Keratinocyte (primary cell): ENCODE data around the gene PUS3. TPM values are rescaled to one million over a fixed set of nuclear protein-coding genes. Genes with fewer than 3 reads are reported as not detected.

Experiments
- DNase-seq: peaks from one replicate; pipeline ENCODE4 v3.0.0-alpha.2; 2011; ENCODE audit warnings: low read depth, missing footprints, low spot score
- FAIRE-seq: peaks from 2 replicates; lab custom pipeline; 2011; peaks lifted over from hg19 to GRCh38; lab: Jason Lieb, UNC
- H2AFZ ChIP-seq: 2 replicates; pipeline ENCODE4 v1.6.0; 2012; ENCODE audit warnings: low read length, control low read depth, inconsistent platforms; ENCODE audit not compliant: control insufficient read depth
- H3K27ac ChIP-seq: 2 replicates; pipeline ENCODE4 v1.5.1; 2011; ENCODE audit warnings: low read length; ENCODE audit not compliant: control insufficient read depth, insufficient read depth
- H3K27me3 ChIP-seq: 3 replicates; pipeline ENCODE4 v1.6.0; 2011; ENCODE audit warnings: low read length; ENCODE audit not compliant: control insufficient read depth, insufficient read depth; ENCODE audit errors: extremely low read depth
- H3K36me3 ChIP-seq, 2 experiments: 2 replicates in 1 of 2; 3 replicates in 1 of 2; pipeline ENCODE4 v1.5.1; 2011; ENCODE audit warnings: low read length in 2 of 2, mild to moderate bottlenecking in 1 of 2; ENCODE audit not compliant: control insufficient read depth in 2 of 2, insufficient read depth in 2 of 2; ENCODE audit errors: extremely low read depth in 1 of 2
- H3K4me1 ChIP-seq: 3 replicates; pipeline ENCODE4 v1.5.1; 2011; ENCODE audit warnings: low read length; ENCODE audit not compliant: control insufficient read depth, insufficient read depth; ENCODE audit errors: extremely low read depth
- H3K4me2 ChIP-seq: 3 replicates; pipeline ENCODE4 v1.6.0; 2011; ENCODE audit warnings: low read depth, low read length; ENCODE audit not compliant: control insufficient read depth, insufficient read depth; ENCODE audit errors: extremely low read depth
- H3K4me3 ChIP-seq, 3 experiments: fragments of 200-600 bp in 1 of 3; sonication (generic) in 1 of 3; 2 replicates in 2 of 3; 3 replicates in 1 of 3; pipeline ENCODE4 v1.5.1; 2011 to 2016; ENCODE audit warnings: low read length in 3 of 3, mild to moderate bottlenecking in 3 of 3, control low read depth in 2 of 3, inconsistent platforms in 1 of 3, low read depth in 1 of 3, mixed read lengths in 1 of 3, mixed run types in 1 of 3, moderate library complexity in 1 of 3; ENCODE audit not compliant: control insufficient read depth in 2 of 3, insufficient read depth in 2 of 3; ENCODE audit errors: extremely low read depth in 1 of 3
- H3K79me2 ChIP-seq: 2 replicates; pipeline ENCODE4 v1.6.0; 2012; ENCODE audit warnings: low read length; ENCODE audit not compliant: control insufficient read depth, insufficient read depth
- H3K9ac ChIP-seq: 3 replicates; pipeline ENCODE4 v1.6.0; 2011; ENCODE audit warnings: low read length; ENCODE audit not compliant: control insufficient read depth, insufficient read depth; ENCODE audit errors: extremely low read depth
- H3K9me1 ChIP-seq: 3 replicates; pipeline ENCODE4 v1.6.0; 2011; ENCODE audit warnings: low read length; ENCODE audit not compliant: control insufficient read depth, insufficient read depth; ENCODE audit errors: extremely low read depth
- H3K9me3 ChIP-seq: 2 replicates; pipeline ENCODE4 v1.5.1; 2012; ENCODE audit warnings: low read depth, low read length; ENCODE audit not compliant: control insufficient read depth
- H4K20me1 ChIP-seq: 3 replicates; pipeline ENCODE4 v1.6.0; 2011; ENCODE audit warnings: low read length; ENCODE audit not compliant: control insufficient read depth, insufficient read depth; ENCODE audit errors: extremely low read depth
- CTCF ChIP-seq, 3 experiments: IDR thresholded peaks in 1 of 3; conservative IDR thresholded peaks in 1 of 3; optimal IDR thresholded peaks in 1 of 3; 2 replicates in 2 of 3; 3 replicates in 1 of 3; pipeline versions ENCODE3 to v1.5.1; 2011; ENCODE audit warnings: low read length in 3 of 3, mild to moderate bottlenecking in 3 of 3, moderate library complexity in 2 of 3, control low read depth in 1 of 3, inconsistent platforms in 1 of 3; ENCODE audit not compliant: insufficient read depth in 2 of 3; ENCODE audit errors: extremely low read depth in 1 of 3
- EZH2 ChIP-seq: IDR thresholded peaks from one replicate; pipeline ENCODE4 v1.6.1; 2012; ENCODE audit warnings: inconsistent platforms, mild to moderate bottlenecking, low read length, moderate library complexity
- dilution Hi-C: fragments of 300-500 bp; cut with MboI; formaldehyde crosslinking; loops from one replicate; pipeline ENCODE4 v1.7.0; 2020; ENCODE audit warnings: low sequenced_read_pairs; ENCODE audit not compliant: extremely low pct_ligation_motif_present
- polyA plus RNA-seq, 5 experiments: library from polyadenylated mRNA; depleted of rRNA in 3 of 5; stranded (reverse) in 3 of 5; stranded (forward) in 1 of 5; unstranded in 1 of 5; fragments of >200 nt; gene quantifications; 1 replicate in 1 of 5; 2 replicates in 3 of 5; 3 replicates in 1 of 5; pipeline versions ENCODE4 v1.2.1 to v1.2.3, GENCODE V29; 2011 to 2012; ENCODE audit warnings: missing spikeins in 2 of 5, low read depth in 1 of 5, low replicate concordance in 1 of 5

The PUS3 gene
- polyA plus RNA-seq, 1 donor (not counting 4 experiments of a cell fraction or from before 2014, with no cell fraction given) = 11.8 TPM

GRCh38 chr11:125846188-125846587 lies 56.8 kb downstream of the PUS3 start:
- Histone ChIP-seq H3K9me1 (no peaks in the 10 kb centered on the region), H3K4me3 (no peak overlapping the region), H3K36me3 (no peaks in the 10 kb centered on the region), H3K27me3 (no peaks in the 10 kb centered on the region), H3K27ac (no peak overlapping the region), H3K79me2 (no peaks in the 10 kb centered on the region), H4K20me1 (no peaks in the 10 kb centered on the region), H3K9me3 (no peaks in the 10 kb centered on the region), H2AFZ (no peak overlapping the region), H3K4me2 (no peak overlapping the region), H3K4me1 (no peaks in the 10 kb centered on the region), H3K9ac (no peak overlapping the region)
- dilution Hi-C loops = no loop called here
- no peak for DNase-seq
- TF ChIP-seq EZH2 (no peak), CTCF (optimal IDR thresholded peaks at IDR 0.05 in 1 of 3, IDR thresholded peaks at IDR 0.05 in 1 of 3, conservative IDR thresholded peaks at IDR 0.05 in 1 of 3; ENCODE audit: extremely low read depth in 1 of 3, insufficient read depth in 2 of 3, low read length in 3 of 3) (no peak)
- no peak for FAIRE-seq

Other genes with a start within 250 kb of the PUS3 start
- gene ACRV1, start 222.4 kb downstream of the PUS3 start, polyA plus RNA-seq = not detected in 3 replicates
- not detected in 3 replicates for gene PATE1, start 156.9 kb downstream of the PUS3 start, polyA plus RNA-seq
- not detected in 3 replicates for gene PATE2, start 124.4 kb downstream of the PUS3 start, polyA plus RNA-seq
- not detected in 3 replicates for gene PATE3, start 115.1 kb downstream of the PUS3 start, polyA plus RNA-seq
- not detected in 3 replicates for gene PATE4, start 69.9 kb downstream of the PUS3 start, polyA plus RNA-seq
- 2.9 to 7.2 TPM (median 4.7 TPM) in 3 replicates for gene HYLS1, start 15.5 kb downstream of the PUS3 start, polyA plus RNA-seq
- 0.04 to 0.12 TPM (median 0.05 TPM) in 3 replicates for gene DDX25, start 1.3 kb upstream of the PUS3 start, polyA plus RNA-seq
- gene VSIG10L2, start 42.8 kb upstream of the PUS3 start, polyA plus RNA-seq = 0.01 to 0.22 TPM (median 0.09 TPM) in 3 replicates
- 1.0 to 1.6 TPM (median 1.4 TPM) in 3 replicates for gene CDON, start 159.7 kb upstream of the PUS3 start, polyA plus RNA-seq